Suppressor macrophage treated with lipopolysaccharide for 1 hour (primary cell): Measurements from ENCODE around the gene LRMDA.
"Not testable (repeated sequence)": the region's sequence is repeated elsewhere in the genome, so short reads cannot be mapped to it uniquely, and the experiment has no call there.

ENCODE experiments used
- DNase-seq, 3 donors: peaks; one replicate each; pipeline ENCODE4 v3.0.0-alpha.2; 2020 to 2022

The LRMDA gene

DNA sequence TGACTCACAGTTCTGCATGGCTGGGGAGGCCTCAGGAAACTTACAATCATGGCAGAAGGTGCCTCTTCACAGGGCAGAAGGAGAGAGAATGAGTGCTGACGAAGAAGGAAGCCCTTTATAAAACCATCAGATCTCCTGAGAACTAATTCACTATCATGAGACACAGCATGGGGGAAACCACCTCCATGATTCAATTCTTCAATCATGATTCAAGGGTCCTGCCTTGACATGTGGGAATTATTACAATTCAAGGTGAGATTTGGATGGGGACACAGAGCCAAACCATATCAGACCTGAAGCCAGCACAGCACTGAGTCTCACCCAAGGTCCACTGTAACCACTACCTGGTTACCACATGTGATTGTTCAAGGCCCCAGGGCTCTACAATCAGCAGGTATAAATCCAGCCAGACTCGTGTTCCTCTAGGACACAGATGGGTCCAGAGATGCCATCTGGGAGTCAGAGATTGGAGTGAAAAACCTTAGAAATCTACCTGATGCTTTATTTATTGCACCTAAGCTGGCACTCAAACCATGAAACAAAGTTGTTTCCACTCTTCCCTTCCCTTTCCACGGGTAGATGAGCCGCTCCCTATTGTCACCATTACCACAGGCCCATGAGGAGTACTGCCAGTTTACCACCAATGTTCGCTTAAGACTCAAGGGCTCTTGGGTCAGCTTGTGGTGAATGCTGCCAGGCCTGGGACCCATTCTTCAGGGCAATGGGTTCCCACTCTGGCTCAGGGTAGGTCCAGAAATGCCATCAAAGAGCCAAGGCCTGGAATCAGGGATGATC, 1061.5 kb downstream of the LRMDA start:
- no peak for DNase-seq

DNA sequence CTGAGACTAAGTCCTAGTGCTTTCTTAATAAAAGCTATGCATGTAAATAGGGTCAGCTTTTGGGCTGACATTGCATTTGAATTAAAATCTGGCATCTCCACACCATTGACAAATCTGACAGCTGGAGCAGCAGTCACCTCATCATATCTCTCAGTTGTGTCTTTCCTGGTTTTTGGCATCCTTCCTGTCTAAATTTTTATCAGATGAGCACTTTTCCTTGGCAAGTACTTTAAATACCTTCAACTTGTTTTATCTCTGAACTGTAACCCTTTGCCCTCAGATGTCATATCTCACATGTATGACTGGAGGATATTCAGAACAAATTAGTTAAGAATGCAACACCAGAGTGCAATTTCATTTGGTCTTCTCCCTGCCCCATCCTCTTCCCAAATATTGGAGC, 1066.2 kb downstream of the LRMDA start:
- no peak for DNase-seq

DNA sequence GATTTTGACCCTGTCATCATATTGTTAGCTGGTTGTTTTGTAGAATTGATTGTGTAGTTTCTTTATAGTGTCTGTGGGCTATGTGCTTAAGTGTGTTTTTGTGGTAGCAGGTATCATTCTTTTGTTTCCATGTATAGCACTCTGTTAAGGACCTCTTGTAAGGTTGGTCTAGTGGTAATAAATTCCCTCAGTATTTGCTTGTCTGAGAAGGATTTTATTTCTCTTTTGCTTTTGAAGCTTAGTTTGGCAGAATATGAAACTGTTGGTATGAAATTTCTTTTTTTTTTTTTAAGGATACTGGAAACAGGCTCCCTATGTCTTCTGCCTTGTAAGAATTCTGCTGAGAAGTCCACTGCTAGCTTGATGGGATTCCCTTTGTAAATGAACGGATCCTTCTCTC, 1073.4 kb downstream of the LRMDA start:
- no peak for DNase-seq

DNA sequence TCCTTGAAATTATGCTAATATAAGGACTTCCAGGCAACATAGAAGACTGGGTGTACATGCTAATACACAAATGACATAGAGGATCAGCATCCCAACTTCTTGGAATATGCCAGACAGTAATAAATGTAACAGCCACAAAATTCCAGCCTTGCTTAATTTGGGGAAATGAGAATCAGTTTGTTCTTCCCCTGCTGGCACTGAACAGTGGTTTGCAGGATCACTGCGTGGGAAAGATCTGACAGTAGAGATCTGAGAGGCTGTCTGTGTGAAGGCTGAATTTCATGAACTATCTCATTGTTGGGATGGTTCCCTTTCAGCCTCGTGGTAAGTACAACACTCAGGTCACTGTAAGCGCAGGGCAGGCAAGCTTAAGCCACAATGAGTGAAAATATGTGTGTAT, 1078.0 kb downstream of the LRMDA start:
- DNase-seq = peak; percentile 80 to 95 (median 88)

DNA sequence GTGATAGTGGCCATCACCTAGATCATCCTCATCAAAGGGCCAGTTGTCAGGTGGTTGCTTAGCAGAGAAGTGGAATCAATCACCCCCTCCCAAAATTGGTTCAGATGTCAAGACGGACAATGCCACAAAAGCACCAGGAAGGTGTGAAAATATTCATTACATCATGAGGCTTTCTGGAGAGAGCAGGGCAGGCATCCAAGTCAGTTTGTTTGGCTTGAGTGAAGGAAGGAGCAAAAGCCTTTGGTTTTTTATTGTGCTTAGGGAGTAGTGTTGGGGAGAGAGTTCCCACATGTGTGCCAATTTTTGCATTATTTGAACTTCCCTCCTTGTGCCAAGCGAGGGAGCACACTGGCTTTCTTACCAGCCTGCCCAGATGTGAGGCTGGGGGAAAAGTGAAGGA, 1082.9 kb downstream of the LRMDA start:
- DNase-seq = no peak

DNA sequence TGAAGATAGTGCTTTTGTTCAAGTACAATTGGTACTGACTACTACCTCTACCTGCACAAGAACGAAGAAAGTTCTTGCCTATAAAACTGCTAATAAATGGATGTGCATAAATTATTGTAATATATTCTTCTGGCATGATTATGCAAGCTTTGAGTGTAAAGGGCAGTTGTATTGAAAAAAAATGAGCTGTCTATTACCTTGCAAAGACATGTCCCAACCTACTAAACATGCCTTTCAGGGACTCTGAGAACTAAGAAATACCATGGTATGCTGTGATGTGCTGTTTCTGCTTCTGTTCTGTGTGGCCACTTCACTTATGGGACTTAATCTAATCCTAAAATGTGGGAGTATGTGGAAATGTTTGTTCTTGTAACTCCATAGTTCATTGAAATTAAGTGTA, 1083.4 kb downstream of the LRMDA start:
- no peak for DNase-seq

DNA sequence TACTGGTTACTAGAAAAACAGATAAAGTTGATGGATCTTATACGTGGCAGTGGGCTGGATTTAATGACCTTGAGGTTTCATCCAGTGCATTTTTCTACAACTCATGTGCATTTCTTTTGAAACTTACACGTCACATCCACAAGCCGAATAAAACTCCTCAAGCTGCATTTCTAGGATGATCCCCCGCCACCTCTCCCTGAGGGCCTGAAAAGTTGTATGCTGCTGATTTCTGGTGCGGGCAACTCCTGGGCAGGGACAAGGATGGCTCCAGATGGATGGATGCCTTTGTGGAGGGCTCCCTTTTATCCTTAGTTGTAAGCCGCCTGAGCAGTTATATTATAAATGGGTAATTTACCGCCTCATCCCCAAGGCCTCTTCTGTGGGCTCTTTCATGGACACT, 1091.1 kb downstream of the LRMDA start:
- DNase-seq = no peak

DNA sequence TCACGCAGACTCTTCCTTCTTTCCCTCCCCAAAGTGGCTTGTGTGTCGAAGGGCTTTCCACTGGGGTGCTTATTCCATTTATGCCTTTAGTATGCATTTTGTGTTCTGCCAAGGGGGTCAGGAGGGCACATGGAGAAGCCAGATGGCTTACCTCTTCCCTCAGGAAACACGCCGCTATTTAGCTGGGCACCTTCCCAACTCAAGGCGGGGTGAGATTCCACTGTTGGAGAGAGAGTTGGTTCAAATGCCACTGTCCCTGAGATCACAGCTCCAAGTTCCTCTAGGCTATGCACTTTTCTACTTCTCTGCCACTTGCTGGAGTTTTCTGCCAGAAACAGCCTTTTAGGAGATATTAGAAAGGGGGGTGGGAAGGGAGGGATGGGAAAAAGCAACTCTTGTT, 1091.8 kb downstream of the LRMDA start:
- no peak for DNase-seq

DNA sequence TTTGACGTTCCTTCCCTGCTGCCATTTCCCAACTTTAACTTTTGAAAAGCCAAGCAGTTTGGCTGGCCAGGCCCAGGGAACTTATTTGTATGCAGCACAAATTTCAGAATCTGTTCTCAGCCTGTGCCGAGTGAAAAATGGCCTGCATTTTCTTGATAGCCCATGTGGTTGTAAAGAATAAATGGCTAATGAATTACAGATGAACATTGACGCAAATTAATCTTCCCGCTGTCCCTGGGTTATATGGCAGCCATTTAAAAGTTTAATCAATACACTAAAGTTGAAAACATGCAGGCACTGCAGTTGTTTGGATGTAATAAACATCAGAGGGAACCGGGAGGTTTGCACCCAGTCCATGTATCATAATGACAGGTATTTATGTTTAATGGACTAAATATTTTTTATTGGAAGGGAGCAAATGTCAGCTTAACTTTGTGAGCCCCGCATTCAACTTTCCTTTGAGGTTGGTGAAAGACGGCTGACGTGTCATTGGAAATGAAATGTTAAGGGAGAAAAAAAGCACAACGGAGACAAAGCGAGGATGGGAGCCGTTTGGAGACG, 1092.4 kb downstream of the LRMDA start:
- no peak for DNase-seq

DNA sequence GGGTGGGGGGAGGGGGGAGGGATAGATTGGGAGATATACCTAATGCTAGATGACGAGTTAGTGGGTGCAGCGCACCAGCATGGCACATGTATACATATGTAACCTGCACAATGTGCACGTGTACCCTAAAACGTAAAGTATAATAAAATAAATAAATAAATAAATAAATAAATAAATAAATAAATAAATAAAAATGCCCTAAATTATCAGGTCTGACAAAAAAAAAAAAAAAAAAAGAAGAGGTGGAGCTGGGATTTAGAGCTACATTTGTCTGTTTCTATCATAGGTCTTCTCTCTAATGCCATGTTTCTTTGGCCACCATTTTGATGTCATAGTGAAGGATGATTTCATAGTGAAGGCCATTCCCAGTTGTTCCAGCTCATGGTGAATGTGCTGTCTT, 1095.4 kb downstream of the LRMDA start:
- DNase-seq = not testable (repeated sequence)

DNA sequence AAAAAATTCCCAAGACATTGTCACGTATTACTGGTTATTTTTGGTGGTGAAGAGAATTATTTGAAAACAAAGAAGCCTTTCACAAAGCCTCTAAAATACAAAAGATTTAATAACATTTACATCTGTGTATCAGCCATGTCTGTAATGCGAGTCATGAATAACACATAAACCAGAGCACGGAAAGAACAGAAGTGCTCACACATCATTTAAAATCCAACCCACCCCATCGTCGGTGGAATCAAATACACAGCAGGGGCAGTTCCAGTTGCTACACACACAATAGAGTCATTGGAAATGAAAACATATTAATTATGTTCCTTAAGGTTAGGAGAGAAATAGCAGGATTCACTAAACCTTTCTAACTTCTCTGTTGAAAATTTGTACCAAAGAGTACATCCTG, 1108.9 kb downstream of the LRMDA start:
- DNase-seq = no peak

DNA sequence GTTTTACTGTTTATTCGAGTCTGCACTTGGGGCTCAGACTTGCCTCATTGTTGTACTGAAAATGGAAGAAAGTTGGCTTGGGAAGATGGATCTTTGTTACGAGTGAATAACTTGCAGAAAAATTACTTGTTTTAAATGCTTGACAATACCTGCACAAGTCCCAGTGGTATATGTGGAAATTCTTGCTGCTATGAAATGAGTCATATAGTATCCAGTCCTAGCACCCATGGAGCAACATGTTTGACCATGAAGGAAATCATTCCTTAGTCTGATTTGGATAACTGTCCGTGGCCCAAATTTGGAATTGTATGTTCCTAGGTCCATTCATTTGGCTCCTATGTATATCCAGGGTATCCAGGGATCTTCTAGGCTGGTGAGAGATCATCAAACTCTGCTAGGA, 1109.4 kb downstream of the LRMDA start:
- DNase-seq = no peak

DNA sequence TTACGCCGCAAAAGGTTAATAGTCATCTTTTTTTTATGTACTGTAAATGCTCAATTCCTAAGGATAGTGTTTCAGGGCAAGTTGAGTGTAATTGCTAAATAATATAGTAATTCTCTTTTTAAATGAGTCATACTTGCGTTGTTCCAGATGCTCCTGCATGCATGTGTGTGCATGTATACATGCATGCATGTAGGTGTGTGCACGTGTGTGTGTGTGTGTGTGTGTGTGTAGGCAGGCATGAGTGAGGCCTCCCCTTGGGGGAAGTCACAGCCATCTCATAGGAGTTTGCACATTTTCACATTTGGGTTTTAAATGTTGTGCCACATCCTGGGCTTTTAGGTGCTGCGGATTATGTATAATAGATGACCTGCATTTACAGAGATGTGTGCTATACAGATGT, 1110.4 kb downstream of the LRMDA start:
- DNase-seq = no peak

DNA sequence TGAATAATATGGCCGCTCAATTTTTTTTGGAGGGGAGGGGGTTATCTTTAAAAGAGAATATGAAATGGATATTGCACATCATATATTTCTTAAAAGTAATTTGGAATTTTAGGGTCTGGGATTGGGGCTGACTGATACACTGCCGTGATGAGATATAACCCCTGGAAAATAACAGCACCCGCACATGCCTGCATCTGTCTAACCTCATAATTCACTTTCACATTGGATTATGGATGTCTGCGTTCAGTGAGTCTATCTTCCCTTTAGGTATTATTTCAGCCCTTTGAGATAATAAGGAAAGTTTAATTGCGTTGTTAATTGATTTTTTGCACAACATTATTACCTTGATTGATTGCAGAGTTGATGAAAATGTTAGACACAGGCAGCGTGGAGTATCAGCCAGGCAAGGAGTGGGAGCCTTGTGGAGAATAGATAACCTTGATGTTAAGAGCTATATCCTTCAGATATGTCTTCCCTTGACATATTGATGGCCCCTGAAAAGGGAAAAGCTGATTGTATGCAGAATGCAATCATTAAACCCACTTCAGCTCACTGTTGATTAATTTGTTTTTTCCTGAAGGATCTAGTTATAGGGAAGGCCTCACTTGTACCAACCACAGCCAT, 1111.0 kb downstream of the LRMDA start:
- DNase-seq = no peak

DNA sequence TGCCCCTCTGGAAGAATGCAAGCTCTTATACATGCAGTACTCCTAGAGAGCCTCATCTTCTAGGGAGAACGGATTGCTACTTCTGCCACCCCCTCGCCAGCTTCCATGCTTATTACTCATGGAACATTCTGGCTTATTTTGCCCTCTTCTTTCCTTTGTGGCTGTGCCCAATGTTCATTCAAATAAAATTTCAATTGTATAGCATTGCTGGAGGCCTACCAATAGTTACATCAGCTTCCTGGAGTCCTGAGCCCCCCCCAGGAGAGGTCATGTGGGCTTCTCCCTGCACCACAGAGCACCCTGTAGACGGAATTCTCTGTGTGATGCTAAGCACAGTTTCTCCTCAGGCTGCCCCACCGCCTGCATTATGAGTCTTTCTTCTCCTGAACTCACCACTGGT, 1112.2 kb downstream of the LRMDA start:
- DNase-seq = no peak

DNA sequence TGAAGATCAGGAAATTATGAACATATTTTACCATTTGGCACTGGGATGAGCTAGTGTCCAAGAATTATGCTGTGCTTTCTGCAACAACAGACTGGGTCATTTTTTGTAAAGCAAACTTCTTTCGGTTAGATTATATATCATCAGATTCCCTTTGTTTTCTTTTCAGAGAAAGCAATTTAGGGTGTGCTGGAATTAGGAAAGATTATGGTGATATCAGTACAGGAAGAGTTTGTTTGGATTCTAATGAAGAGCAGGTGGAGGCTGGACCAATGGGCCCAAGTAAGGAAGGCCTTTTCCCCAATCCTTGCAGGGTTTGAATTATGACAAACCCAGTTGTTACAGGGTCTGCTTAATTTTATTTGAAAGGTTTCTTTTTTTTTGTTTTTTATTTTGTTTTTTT, 1113.4 kb downstream of the LRMDA start:
- no peak for DNase-seq

DNA sequence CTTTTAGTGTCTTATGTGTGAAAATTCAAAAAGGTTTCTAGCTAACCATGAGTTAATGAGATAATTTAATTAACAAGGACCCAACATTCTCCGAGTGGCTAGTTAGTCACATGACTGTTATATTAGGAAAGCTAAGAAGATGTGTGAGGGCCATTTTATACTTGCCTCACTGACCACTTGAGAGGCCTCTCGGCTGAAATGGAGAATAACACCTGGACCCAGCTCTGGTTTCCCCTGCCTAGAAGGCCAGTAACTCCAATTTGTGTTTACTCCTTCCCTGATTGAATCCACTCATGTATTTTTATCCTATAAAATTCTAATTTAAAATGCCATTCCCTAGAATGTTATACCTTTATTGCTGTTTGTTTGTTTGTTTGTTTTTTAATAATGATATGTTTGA, 1115.0 kb downstream of the LRMDA start:
- no peak for DNase-seq

DNA sequence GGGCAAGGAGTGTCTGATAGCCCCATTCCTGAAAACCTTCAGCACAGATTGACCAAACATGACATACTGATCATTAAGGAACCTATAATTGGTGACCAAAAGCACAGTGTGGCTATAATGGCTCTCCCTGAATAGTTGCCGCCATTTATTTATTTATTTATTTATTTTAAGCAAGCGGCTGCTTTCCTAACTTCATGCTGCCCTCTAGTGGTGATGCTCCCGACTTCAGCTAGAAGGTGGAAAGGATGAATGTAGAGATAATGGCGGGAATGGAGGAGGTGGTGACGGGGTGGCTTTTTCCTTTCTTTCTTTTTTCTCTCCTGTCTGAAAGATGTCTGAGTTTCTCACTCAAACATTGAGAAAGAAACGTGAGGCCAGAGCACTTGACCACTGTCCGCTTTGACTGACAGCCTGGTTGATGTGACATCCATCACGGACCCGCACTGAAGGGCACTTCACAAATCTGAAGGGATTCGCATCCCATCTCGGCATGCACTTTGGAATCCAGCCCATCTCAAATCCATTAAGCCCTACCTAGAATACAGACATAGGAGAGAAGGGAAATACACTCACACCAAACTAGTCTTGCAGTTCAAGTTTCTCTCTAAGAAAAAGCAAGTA, 1116.0 kb downstream of the LRMDA start:
- peak; percentile 88 to 95 (median 93) for DNase-seq

DNA sequence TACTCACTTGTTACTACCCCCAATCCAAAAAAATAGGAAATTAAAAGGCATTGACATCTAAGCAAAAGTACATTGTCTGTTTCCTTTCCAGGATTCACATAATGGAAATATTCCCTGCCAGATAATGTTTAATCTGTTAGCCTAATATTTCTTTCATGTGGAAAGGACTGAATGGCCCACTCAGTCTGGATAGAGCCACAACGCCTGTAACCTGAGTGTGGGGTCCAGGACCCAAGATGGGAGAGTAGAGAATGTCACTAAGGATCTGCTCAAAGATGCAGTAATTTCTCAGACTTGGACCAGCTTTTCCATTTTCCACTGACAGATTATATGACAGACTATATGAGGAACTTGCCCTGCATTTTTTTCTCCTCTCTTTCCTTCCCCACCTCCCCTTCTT, 1117.3 kb downstream of the LRMDA start:
- no peak for DNase-seq

DNA sequence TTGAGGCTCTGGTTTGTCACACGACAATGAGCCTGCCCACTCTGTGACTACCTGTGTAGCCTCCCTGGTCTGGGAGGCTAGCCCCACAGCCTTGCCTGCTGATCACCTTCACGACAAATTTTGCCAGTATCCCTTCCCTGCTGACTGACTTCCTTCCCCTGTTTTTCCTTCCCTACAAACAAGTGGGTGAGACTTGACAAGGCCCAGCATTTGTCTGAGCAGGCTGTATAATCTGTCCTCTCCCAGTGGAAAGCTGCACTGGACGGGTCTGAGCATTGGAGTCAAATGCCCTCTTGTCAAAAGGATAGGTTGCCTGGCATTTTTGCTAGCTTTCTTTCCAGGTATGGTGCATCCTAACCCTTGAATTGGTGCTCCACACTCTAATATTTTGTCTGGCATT, 1117.7 kb downstream of the LRMDA start:
- DNase-seq = no peak

DNA sequence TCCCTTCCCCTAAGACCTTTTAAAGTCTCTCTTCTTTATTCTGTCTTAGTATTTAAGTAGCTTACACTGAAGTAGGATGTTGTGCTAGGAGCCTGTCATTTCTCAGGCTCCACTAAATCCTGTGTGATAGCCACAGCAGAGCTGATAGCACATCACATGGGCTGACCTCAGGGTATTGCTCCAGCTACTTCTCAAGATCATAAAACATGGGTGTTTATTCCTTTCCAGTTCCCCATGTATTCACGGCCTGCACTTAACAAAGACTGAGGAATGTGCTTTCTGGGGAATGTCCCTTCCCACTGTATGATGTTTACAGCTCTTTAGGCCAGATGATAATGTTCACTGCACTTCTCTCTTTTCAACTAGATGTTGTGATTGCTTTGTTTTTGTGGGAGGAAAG, 1119.4 kb downstream of the LRMDA start:
- DNase-seq = peak; percentile 22 to 62 (median 35)

DNA sequence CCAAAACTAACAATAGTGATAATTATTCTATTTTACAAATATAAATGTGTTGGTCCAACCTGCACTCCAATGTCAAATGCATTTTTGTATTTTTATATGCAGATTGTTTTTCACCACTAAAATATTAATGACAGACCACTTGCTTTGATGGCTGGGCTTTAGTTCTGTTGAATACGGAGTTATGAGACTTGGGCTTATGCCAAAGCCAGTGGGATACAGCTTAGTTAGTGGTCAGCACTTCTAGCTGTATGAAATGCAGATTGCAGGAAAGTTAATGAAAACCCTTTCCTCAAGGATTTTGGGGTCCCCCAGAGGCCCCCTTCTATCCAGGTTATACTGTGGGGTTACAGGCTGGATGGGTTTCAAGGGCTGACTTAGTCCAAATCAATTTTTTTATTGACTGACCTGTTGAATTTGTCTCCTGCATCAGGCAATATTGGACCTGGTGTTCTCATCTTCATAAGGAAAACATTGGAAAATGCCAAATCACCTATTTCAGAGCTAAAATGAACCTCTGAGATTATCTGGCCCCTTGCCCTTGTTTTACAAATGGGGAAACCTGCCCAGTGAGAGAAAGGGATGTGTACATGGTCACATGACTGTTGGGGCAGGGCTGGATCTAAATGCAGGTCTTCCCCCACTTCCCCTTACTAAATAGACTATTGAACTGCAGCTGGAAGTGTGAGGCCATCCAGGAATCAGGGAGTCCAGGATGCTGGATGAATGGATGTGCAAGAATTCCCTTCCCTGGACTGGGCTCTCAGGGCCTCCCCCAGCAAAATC, 1120.9 kb downstream of the LRMDA start:
- DNase-seq = peak in 2 of 3 donors; percentile 14 to 17
